ENCODE data around the gene SCN8A.

The SCN8A gene

DNA sequence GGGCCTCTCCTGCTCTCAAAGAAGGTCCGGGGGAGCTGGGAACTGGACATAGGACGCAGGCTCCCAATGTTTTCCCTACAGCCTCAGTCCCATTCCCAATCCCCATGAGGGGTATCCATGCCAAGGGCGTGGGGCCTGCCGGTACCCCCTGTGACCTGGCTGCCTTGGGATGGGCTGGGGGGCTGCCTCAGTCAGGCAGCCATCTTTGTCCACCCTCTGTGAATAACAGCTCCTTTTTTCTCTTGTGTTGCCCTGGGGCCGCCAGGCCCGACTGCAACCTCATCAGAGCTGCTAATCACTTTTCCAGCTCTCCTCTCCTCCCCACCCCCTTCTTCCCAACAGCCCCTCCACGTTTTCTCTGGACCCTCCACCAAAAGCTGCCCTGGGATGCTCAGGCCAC, 246.3 kb downstream of the SCN8A start:
- DNase-seq: no peak

DNA sequence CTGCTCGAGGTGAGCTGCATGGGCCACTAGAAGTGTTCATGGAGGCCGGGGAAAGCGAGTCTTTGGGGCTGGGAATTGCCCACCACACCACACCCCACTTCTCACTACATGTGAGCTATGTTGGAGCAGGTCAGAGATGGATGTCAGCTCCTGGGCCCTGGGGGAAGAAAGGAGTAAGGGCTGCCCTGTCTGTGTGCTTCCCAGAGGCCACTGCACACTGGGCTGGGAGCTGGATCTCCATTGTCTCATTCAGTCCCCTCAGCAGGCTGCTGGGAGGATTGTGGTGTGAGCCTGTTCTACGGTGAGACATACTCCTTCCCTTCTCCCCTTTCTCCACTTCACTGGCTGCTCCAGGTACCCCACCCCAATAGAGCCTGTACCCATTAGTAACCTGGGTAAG, 247.0 kb downstream of the SCN8A start:
- DNase-seq: no peak

DNA sequence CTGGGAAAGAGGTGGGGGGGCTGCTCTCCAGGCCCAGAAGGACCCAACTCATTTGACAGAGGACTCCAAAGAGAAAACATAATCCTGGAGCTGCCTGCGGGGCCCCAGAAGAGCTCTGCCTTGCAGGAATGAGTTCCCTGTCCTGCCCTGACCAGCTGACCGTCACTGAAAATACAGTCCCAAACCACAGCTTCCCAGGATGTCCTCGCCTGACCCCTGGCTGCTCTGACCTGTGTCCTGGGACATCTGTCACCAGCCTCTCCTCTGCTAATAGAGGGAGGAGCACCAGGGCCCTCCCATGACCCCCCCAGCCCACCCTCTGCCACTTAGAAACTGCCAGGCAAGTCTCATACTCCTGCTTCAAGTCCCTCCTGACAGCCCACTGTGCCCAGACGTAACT, 247.7 kb downstream of the SCN8A start:
- no peak for DNase-seq

GRCh38 chr12:51839310-51839947, 248.4 kb downstream of the SCN8A start:
- DNase-seq: no peak

- no peak for DNase-seq
Measured at GRCh38 chr12:51840966-51841365, 249.9 kb downstream of the SCN8A start.

DNA sequence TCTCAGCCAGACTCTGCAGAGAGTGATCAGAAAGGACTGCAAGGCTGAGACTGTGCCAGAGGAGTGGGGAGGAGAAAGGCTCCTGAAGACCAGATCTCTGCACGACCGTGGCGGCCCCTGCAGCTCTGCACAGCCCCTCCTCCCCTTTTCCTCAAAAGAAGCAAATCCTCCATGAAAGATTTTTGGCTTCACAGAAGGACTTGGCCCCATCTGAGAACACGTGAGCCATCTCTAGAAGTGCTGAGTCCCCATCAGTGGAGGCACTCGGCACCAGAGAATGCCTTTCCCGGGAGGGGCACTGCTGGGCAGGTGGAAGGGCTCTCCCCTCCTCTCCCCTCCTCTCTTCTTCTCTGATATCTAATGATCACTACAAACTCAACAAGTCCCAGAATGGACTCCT, 250.7 kb downstream of the SCN8A start:
- no peak for DNase-seq

GRCh38 chr12:51844854-51845253, 253.8 kb downstream of the SCN8A start:
- no peak for DNase-seq

DNA sequence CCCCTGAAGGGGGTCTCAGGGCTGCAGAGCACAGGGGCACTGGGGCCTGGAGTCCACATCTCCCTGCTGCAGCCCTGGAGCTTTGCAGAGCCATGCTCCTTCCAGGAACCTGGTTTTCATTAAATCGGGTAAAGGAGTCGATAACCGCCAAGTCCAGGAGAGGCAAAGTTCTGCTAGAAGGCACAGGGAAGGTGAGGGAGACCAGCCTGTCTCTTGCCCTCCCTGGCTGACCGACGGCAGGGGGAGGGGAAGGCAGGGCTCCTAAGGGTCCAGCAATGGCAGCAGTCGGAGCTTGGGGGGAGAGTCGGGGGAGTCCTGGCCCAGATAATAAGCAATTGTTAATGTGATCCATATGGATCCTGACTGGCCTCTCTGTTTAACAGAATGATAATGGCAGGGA, 254.4 kb downstream of the SCN8A start:
- DNase-seq: no peak

DNA sequence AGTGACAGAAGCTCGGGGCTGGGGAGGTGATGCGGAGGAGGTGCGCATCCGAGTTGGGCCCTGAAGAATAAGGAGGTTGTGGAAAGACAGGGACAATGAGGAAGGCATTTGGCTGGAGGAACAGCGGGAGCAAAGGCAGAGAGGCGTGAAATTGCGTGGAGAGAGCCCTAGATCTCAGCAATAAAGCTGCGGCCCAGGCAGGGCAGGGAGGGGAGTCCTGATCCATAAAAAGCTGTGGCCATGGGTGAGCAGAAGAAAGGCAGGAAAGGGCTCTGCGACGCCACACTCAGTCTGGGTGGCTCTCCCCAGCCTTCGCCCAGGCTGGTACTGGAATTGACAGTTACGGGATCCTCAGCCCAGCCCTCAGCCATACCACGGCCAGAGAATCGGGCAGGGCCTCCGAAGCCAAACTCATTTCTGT, 255.2 kb downstream of the SCN8A start:
- no peak for DNase-seq

DNA sequence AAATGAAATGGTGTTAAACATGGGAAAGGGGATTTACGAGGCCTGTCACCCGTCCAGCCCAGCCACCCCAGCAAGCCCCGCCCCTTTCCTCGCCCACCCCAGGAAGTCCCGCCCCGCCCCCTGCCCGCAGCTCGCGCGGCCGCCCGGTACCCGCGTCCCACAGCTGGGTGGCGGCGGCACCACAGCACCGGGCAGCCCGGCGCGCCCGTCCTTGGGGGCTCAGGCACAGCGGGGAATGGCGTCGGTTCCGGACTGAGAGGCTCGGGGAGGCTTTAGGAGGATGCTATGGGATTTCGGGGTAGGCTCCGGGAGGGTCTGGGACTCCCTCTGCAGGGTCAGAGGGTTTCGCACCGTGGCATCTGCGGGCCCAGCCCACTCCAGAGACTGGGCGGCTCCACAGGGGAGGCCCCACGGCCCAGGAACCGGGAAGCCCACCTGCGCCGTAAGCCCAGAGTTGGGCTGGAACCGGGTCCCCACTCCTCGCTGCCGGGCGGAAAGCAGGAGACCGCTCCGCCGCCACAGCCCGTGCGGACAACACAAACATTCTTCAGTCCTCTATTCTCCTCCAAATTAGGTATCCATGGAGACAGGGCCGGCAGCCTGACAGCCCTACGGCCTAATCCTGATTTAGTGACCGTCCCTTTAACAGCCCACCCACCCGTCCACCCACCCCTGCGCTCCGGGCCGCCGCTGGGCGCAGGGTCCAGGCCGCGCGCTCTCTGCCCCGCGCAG, 256.0 kb downstream of the SCN8A start:
- DNase-seq: no peak

DNA sequence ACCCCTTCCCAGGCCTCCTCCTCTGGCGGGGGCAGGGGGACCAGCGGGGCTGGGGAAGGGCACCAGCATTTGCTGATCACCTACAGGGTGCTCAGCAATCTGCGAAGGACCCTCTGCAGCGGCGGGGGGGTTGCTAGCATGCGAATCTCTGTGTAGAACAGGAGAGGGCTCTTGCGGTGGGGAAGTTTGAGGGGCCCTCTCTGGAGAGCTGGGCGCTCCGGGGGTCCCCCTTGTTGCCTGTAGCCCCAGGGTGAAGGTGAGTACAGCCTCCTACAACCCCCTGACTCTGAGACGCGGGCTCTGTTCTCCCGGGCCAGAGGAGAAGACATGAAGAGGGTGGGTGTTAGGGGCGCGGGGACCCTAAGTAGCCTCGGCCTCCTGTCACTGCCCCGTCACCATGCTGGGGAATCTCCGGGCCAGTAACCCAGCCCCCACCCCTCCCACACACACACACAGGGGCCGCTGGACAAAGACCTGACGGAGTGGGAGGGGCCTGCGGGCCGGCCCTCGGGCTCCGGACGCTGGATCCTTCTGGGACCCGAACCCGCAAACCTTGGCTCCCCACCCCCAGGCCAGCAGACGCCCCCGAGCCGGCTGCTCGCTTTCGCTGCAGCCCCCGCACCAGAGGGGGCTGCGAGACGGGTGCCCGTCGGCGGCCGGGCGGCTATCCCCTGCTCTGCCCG, 256.8 kb downstream of the SCN8A start:
- DNase-seq: no peak

DNA sequence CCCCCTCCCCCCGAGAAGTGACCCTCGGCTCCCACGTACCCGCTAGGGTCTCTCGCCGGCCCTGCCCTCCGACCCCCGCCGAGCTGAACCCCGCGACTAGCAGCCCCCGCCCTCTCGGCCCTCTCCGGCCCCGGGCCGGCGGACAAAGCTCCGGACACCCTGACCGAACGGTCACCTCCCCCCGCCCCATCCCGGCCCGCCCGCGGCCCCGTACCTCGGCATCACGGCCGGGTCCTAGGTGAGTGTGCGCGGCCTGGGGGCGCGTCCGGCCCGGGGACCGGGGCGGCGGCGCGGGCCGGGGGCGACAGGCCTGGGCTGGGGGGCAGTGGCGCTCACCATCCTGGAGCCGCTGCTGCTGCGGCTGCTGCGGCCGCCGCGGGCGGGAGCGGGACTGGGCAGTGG, 257.3 kb downstream of the SCN8A start, which contains the start of gene FIGNL2:
Gene FIGNL2, minus strand, starts transcription at position 393 of the 402 bp plus-strand sequence. CDS start 26,305 bp downstream, outside the sequence.
- no peak for DNase-seq

- DNase-seq: no peak
Measured at GRCh38 chr12:51848841-51849735, 258.1 kb downstream of the SCN8A start.

DNA sequence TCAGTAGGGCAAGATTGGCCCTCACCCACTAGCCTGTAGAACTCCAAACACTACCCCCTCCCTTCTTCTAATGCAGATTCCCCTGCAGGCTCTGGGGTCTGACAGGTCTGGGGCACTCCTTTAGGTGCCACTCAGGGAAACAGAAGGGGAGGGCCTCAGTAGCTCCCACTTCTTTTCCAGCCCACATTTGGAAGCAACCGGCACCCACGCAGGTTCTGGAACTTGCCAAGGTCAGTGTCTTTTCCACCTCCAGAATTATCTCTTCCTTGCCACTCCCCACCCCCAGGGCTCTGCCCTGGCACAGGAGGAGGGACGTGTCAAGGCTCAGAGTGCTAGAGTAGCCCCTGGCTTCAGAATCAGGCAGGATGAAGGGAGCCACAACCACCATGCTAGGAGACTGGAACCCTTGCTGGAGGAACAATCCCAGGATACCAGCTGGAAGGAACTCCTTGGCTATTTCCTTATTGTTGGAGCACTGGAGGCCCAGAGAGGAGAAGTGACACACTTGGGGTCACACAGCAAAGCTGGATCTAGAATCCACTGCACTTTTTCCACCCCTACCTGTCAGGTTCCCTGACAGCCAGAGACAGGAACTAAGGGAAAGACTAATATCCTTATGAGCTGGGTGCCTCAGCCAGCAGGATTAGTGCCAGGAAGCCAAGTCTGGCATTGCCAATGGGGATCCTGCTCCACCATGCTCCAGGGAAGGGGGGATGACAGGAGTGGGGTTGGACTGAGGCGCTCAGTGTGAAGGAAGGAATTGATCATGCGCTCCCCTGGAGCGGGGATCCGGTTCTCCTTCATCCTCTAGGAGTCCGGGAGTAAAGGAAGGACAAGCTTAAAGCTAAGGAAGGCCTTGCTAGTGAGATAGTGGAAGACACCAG, 259.3 kb downstream of the SCN8A start:
- no peak for DNase-seq

DNA sequence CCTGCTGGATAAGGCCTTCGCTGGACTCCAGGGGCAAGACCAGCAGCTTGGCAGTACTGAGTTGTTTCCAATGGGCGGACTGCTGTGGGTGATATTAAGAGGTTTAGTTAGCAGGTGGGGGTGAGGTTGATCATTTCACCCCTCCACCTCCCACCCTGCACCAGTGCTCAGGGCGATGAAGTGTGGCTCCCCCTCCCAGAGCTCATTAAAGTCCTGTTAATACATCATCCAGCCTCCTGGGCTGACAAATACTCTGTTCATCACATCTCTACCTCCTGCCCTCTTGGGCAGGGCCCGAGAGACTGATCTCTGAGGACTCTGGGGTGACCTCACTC, 259.9 kb downstream of the SCN8A start:
- no peak for DNase-seq

- DNase-seq: no peak
Measured at GRCh38 chr12:51851413-51852124, 260.5 kb downstream of the SCN8A start.

DNA sequence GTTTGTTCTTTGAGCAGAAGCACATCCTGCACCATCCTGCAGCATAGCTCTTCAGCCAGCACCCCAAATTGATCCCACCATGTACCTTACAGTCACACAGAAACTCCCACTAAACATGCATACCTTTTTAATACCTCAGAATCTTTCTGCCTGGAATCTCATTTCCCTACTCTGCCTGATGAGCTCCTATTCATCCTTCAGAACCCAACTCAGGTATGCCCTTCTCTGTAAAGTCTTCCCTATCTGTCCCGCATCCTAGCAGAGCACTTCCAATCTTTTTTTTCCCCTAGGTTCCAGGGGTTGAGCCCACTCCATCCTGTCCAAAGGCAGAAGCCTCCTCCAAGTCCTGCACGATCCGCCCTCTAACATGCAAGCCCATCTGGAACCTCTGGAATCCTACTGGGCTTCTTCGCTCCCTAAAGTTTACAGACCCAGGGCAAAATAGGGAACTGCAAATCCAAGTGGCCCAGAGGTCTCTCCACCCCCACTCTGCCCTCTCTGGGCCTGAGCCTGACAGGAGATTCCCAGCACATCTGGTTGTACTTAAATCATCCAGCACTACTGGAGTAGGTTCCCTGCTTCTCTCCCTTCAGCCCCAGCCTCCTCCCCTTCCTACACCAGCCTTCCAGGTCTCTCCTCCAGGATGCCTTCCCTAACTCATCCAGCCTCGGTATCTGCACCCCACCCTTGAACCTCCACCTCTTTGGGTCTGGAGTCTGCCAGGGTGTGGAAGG, 261.5 kb downstream of the SCN8A start:
- DNase-seq: no peak

- DNase-seq: no peak
Measured at GRCh38 chr12:51855586-51856428, 264.8 kb downstream of the SCN8A start.

- no peak for DNase-seq
Measured at GRCh38 chr12:51860986-51861385, 270.0 kb downstream of the SCN8A start.
